Ascending aorta (tissue), 2 donors: ENCODE measurements around the gene NUDT5. TPM values are rescaled to one million over a fixed set of nuclear protein-coding genes. Genes with fewer than 3 reads are reported as not detected.

Source experiments
- DNase-seq, 2 donors: peaks; one replicate each; pipeline ENCODE4 v3.0.0-alpha.2; 2019; ENCODE audit warnings: low spot score in 2 of 2
- H3K27ac ChIP-seq, 2 donors: fragments of 200-600 bp; sonication (generic); one replicate each; pipeline ENCODE4 v1.5.1; 2016 to 2017; ENCODE audit warnings: mild to moderate bottlenecking in 1 of 2
- H3K27me3 ChIP-seq: fragments of 200-600 bp; sonication (generic); one replicate; pipeline ENCODE4 v1.5.1; 2017
- H3K36me3 ChIP-seq, 2 donors: fragments of 200-600 bp; sonication (generic); one replicate each; pipeline ENCODE4 v1.5.1; 2016
- H3K4me1 ChIP-seq, 2 donors: fragments of 200-600 bp; sonication (generic); one replicate each; pipeline ENCODE4 v1.5.1; 2016 to 2017; ENCODE audit warnings: mild to moderate bottlenecking in 1 of 2
- H3K4me3 ChIP-seq, 2 donors: fragments of 200-600 bp; sonication (generic); one replicate each; pipeline ENCODE4 v1.5.1; 2016 to 2017; ENCODE audit warnings: mild to moderate bottlenecking in 1 of 2
- H3K9me3 ChIP-seq, 2 donors: fragments of 200-600 bp; sonication (generic); one replicate each; pipeline ENCODE4 v1.5.1; 2016
- CTCF ChIP-seq, 3 experiments: fragments of 200-600 bp in 2 of 3; fragments of 450-650 bp in 1 of 3; sonication (generic) in 2 of 3; IDR thresholded peaks; one replicate each; pipeline ENCODE4 v1.5.1; 2016 to 2019; ENCODE audit warnings: antibody characterized with exemption in 3 of 3, mild to moderate bottlenecking in 1 of 3, moderate library complexity in 1 of 3
- intact Hi-C: fragments of 100-400 bp; cut with DNase I; formaldehyde crosslinking; loops from one replicate; pipeline ENCODE4 v1.15.1; 2023
- total RNA-seq: library from RNA; depleted of rRNA; stranded (reverse); fragments of >200 nt; gene quantifications from one replicate; pipeline ENCODE4 v1.1.0, GENCODE V29; 2016

Gene NUDT5
- total RNA-seq, 1 donor from 2014 or later = 10.2 TPM

- no peak for DNase-seq
- no peaks in the 10 kb centered on the region for H3K4me1 ChIP-seq
- peaks cover 35 to 57% of the 10 kb centered on the region in 2 donors for H3K36me3 ChIP-seq
- H3K9me3 ChIP-seq = no peaks in the 10 kb centered on the region
- H3K4me3 ChIP-seq = no peak overlapping the region
- no peaks in the 10 kb centered on the region for H3K27me3 ChIP-seq
- no peak overlapping the region for H3K27ac ChIP-seq
- no peak for TF ChIP-seq CTCF (IDR thresholded peaks at IDR 0.05)
- intact Hi-C loops = loop anchor here (5.0 kb wide), 1 partner anchor 444 kb away; no protein-coding TSS in a partner anchor
Measured at GRCh38 chr10:12213621-12214020, 17.9 kb upstream of the NUDT5 start.

GRCh38 chr10:12212454-12212853 lies 16.8 kb upstream of the NUDT5 start:
- TF ChIP-seq CTCF (IDR thresholded peaks at IDR 0.05) = no peak
- no peaks in the 10 kb centered on the region for H3K27me3 ChIP-seq
- H3K36me3 ChIP-seq = peaks cover 24 to 48% of the 10 kb centered on the region in 2 donors
- H3K4me1 ChIP-seq = no peaks in the 10 kb centered on the region
- intact Hi-C loops = loop anchor here (5.0 kb wide), 1 partner anchor 445 kb away; no protein-coding TSS in a partner anchor
- no peak overlapping the region for H3K4me3 ChIP-seq
- H3K27ac ChIP-seq = no peak overlapping the region
- DNase-seq = no peak
- no peaks in the 10 kb centered on the region for H3K9me3 ChIP-seq

- Histone ChIP-seq H3K27ac (no peak overlapping the region), H3K36me3 (peaks cover 27 to 40% of the 10 kb centered on the region in 2 donors), H3K4me3 (no peak overlapping the region), H3K9me3 (no peaks in the 10 kb centered on the region), H3K27me3 (no peaks in the 10 kb centered on the region), H3K4me1 (no peaks in the 10 kb centered on the region)
- TF ChIP-seq CTCF (IDR thresholded peaks at IDR 0.05) = no peak
- no peak for DNase-seq
- intact Hi-C loops = no loop called here
Measured at GRCh38 chr10:12208460-12208859, 12.8 kb upstream of the NUDT5 start.

GRCh38 chr10:12207114-12207513 lies 11.4 kb upstream of the NUDT5 start:
- no peak for DNase-seq
- H3K27ac ChIP-seq = no peak overlapping the region
- H3K9me3 ChIP-seq = no peaks in the 10 kb centered on the region
- H3K27me3 ChIP-seq = no peaks in the 10 kb centered on the region
- no peaks in the 10 kb centered on the region for H3K4me1 ChIP-seq
- peaks cover 38 to 48% of the 10 kb centered on the region in 2 donors for H3K36me3 ChIP-seq
- H3K4me3 ChIP-seq = no peak overlapping the region
- no peak for TF ChIP-seq CTCF (IDR thresholded peaks at IDR 0.05)
- intact Hi-C loops = no loop called here

GRCh38 chr10:12205082-12205481 lies 9.4 kb upstream of the NUDT5 start:
- no peak for DNase-seq
- Histone ChIP-seq H3K4me1 (no peaks in the 10 kb centered on the region), H3K36me3 (peaks cover 23 to 43% of the 10 kb centered on the region in 2 donors), H3K9me3 (no peaks in the 10 kb centered on the region), H3K4me3 (no peak overlapping the region), H3K27ac (no peak overlapping the region), H3K27me3 (no peaks in the 10 kb centered on the region)
- no peak for TF ChIP-seq CTCF (IDR thresholded peaks at IDR 0.05)
- intact Hi-C loops = no loop called here

GRCh38 chr10:12202226-12202625 lies 6.5 kb upstream of the NUDT5 start:
- H3K27ac ChIP-seq = no peak overlapping the region
- H3K4me1 ChIP-seq = peaks cover 0 to 11% of the 10 kb centered on the region in 2 donors
- H3K27me3 ChIP-seq = no peaks in the 10 kb centered on the region
- H3K9me3 ChIP-seq = no peaks in the 10 kb centered on the region
- no peak overlapping the region for H3K4me3 ChIP-seq
- DNase-seq = no peak
- TF ChIP-seq CTCF (IDR thresholded peaks at IDR 0.05) = no peak
- intact Hi-C loops = no loop called here
- peaks cover 16 to 37% of the 10 kb centered on the region in 2 donors for H3K36me3 ChIP-seq
